Activated gamma-delta T cell (primary cell): ENCODE results near the gene CCDC197.

Experiments used
- DNase-seq: peaks from one replicate; lab custom pipeline; 2025; lab: John Stamatoyannopoulos, UW

Gene CCDC197

GRCh38 chr14:94026173-94026888 is 29.2 kb downstream of the CCDC197 start, which contains the start of gene OTUB2:
OTUB2 (plus strand) TSS chr14:94026340; CDS start chr14:94026538, 198 bp downstream.
- peak; percentile 83 for DNase-seq

GRCh38 chr14:94026889-94027469 is 29.9 kb downstream of the CCDC197 start:
- DNase-seq = no peak

- DNase-seq = no peak
Measured at GRCh38 chr14:94027566-94028449, 30.7 kb downstream of the CCDC197 start.

GRCh38 chr14:94028450-94028826 is 31.3 kb downstream of the CCDC197 start:
- DNase-seq = no peak

- DNase-seq = no peak
Measured at GRCh38 chr14:94029265-94029664, 32.2 kb downstream of the CCDC197 start.

- DNase-seq = no peak
Measured at GRCh38 chr14:94029671-94030203, 32.6 kb downstream of the CCDC197 start.

- no peak for DNase-seq
Measured at GRCh38 chr14:94030571-94030970, 33.5 kb downstream of the CCDC197 start.

GRCh38 chr14:94031161-94031882 is 34.2 kb downstream of the CCDC197 start:
- no peak for DNase-seq

GRCh38 chr14:94031883-94032279 is 34.8 kb downstream of the CCDC197 start:
- no peak for DNase-seq

GRCh38 chr14:94034886-94035285 is 37.8 kb downstream of the CCDC197 start:
- no peak for DNase-seq

- DNase-seq = no peak
Measured at GRCh38 chr14:94036313-94037167, 39.4 kb downstream of the CCDC197 start.

GRCh38 chr14:94037954-94038353 is 40.9 kb downstream of the CCDC197 start:
- no peak for DNase-seq

GRCh38 chr14:94038510-94038909 is 41.4 kb downstream of the CCDC197 start:
- no peak for DNase-seq

- no peak for DNase-seq
Measured at GRCh38 chr14:94038921-94039629, 42.0 kb downstream of the CCDC197 start.

- DNase-seq = no peak
Measured at GRCh38 chr14:94040247-94040646, 43.1 kb downstream of the CCDC197 start.

- no peak for DNase-seq
Measured at GRCh38 chr14:94040796-94041195, 43.7 kb downstream of the CCDC197 start.

GRCh38 chr14:94041551-94042346 is 44.6 kb downstream of the CCDC197 start:
- DNase-seq = no peak

GRCh38 chr14:94042433-94043091 is 45.5 kb downstream of the CCDC197 start:
- no peak for DNase-seq
